ENCODE data around the gene SH2D3C.
"Not testable (repeated sequence)": the region's sequence is repeated elsewhere in the genome, so short reads cannot be mapped to it uniquely, and the experiment has no call there.

The SH2D3C gene

GRCh38 chr9:127785023-127785932, 6.8 kb upstream of the SH2D3C start:
- DNase-seq (ENCODE audit: low read depth in 1 of 2, low spot score in 1 of 2): peak; percentile 86

- DNase-seq (ENCODE audit: low read depth in 1 of 2, low spot score in 1 of 2): peak; percentile 46 to 54
These were observed 4.9 kb upstream of the SH2D3C start for GRCh38 chr9:127783111-127784008.

GRCh38 chr9:127781806-127782205, 3.3 kb upstream of the SH2D3C start:
- no peak for DNase-seq (ENCODE audit: low read depth in 1 of 2, low spot score in 1 of 2)

- DNase-seq (ENCODE audit: low read depth in 1 of 2, low spot score in 1 of 2): not testable (repeated sequence)
These were observed 2.4 kb upstream of the SH2D3C start for GRCh38 chr9:127780909-127781308.

- no peak for DNase-seq (ENCODE audit: low read depth in 1 of 2, low spot score in 1 of 2)
These were observed 1.8 kb upstream of the SH2D3C start for GRCh38 chr9:127780126-127780885.

- DNase-seq (ENCODE audit: low read depth in 1 of 2, low spot score in 1 of 2): peak in 1 of 2 donors; percentile 46
These were observed 893 bp upstream of the SH2D3C start for GRCh38 chr9:127779136-127779981.

GRCh38 chr9:127777368-127777980, 992 bp downstream of the SH2D3C start:
- no peak for DNase-seq (ENCODE audit: low read depth in 1 of 2, low spot score in 1 of 2)

- DNase-seq (ENCODE audit: low read depth in 1 of 2, low spot score in 1 of 2): no peak
These were observed 1.6 kb downstream of the SH2D3C start for GRCh38 chr9:127776924-127777289.

GRCh38 chr9:127776195-127776923, 2.1 kb downstream of the SH2D3C start:
- DNase-seq (ENCODE audit: low read depth in 1 of 2, low spot score in 1 of 2): peak; percentile 55 to 56

- DNase-seq (ENCODE audit: low read depth in 1 of 2, low spot score in 1 of 2): no peak
These were observed 4.5 kb downstream of the SH2D3C start for GRCh38 chr9:127773981-127774380.

GRCh38 chr9:127773272-127773671, 5.2 kb downstream of the SH2D3C start:
- DNase-seq (ENCODE audit: low read depth in 1 of 2, low spot score in 1 of 2): no peak

GRCh38 chr9:127772603-127773002, 5.9 kb downstream of the SH2D3C start:
- no peak for DNase-seq (ENCODE audit: low read depth in 1 of 2, low spot score in 1 of 2)

- DNase-seq (ENCODE audit: low read depth in 1 of 2, low spot score in 1 of 2): no peak
These were observed 6.8 kb downstream of the SH2D3C start for GRCh38 chr9:127771570-127772189.

- peak; percentile 88 to 92 for DNase-seq (ENCODE audit: low read depth in 1 of 2, low spot score in 1 of 2)
These were observed 7.4 kb downstream of the SH2D3C start for GRCh38 chr9:127770905-127771569.

GRCh38 chr9:127770583-127770904, 7.9 kb downstream of the SH2D3C start:
- no peak for DNase-seq (ENCODE audit: low read depth in 1 of 2, low spot score in 1 of 2)

- DNase-seq (ENCODE audit: low read depth in 1 of 2, low spot score in 1 of 2): no peak
These were observed 8.4 kb downstream of the SH2D3C start for GRCh38 chr9:127769929-127770582.

- DNase-seq (ENCODE audit: low read depth in 1 of 2, low spot score in 1 of 2): no peak
These were observed 9.4 kb downstream of the SH2D3C start for GRCh38 chr9:127769101-127769500.

GRCh38 chr9:127768698-127769097, 9.8 kb downstream of the SH2D3C start:
- DNase-seq (ENCODE audit: low read depth in 1 of 2, low spot score in 1 of 2): no peak
